HepG2 (cell line): Measurements from ENCODE around the gene COMMD9. TPM values are rescaled to one million over a fixed set of nuclear protein-coding genes. Genes with fewer than 3 reads are reported as not detected.
A peak's percentile ranks its signal among the peaks of the same experiment; 100 is the strongest.

Experiments used
- ATAC-seq: fragments of 200-7000 bp; cut with Tn5 transposase; 3 replicates; pipeline ENCODE4 v1.9.1; 2020; ENCODE audit warnings: mild to moderate bottlenecking, moderate library complexity
- BruUV-seq: library from RNA; stranded (reverse); fragments of 400-500 nt; replicated peaks from 2 replicates; lab custom pipeline; 2021; lab: Mats Ljungman, UMichigan
- CTCF ChIA-PET: fragments of 300-600 bp; formaldehyde crosslinking; extraction: SDS; loops from one replicate; lab custom pipeline; 2021; ENCODE audit warnings: low total read pairs, inconsistent platforms, low intra/inter-chr PET ratio; lab: Yijun Ruan, JAX
- POLR2A ChIA-PET: fragments of 350-600 bp; sonication (Branson Sonifier 250); formaldehyde crosslinking; loops from one replicate; lab custom pipeline; 2020; ENCODE audit warnings: antibody characterized with exemption, inconsistent platforms; lab: Yijun Ruan, JAX
- DNase-seq: peaks from one replicate; pipeline ENCODE4 v3.0.0-alpha.2; 2015; ENCODE audit warnings: low spot score
- FAIRE-seq: peaks from 3 replicates; lab custom pipeline; 2011; peaks lifted over from hg19 to GRCh38; lab: Jason Lieb, UNC
- H2AFZ ChIP-seq: one replicate; pipeline ENCODE4 v1.6.1; 2011; ENCODE audit warnings: low read length, inconsistent platforms
- H3K27ac ChIP-seq: fragments of 300-600 bp; 3 replicates; pipeline ENCODE4 v1.8.0; 2011; ENCODE audit warnings: mixed run types, mild to moderate bottlenecking, mixed read lengths, low read length, inconsistent platforms; ENCODE audit not compliant: insufficient read depth; ENCODE audit errors: extremely low read length
- H3K27me3 ChIP-seq, 2 experiments: fragments of 200-600 bp in 1 of 2; 2 replicates in 1 of 2; 3 replicates in 1 of 2; pipeline versions ENCODE4 v1.6.0 to v1.8.0; 2011; ENCODE audit warnings: low read length in 2 of 2, mild to moderate bottlenecking in 2 of 2, moderate library complexity in 2 of 2, inconsistent platforms in 1 of 2; ENCODE audit not compliant: insufficient read depth in 2 of 2, control insufficient read depth in 1 of 2
- H3K36me3 ChIP-seq, 2 experiments: fragments of 200-600 bp in 1 of 2; replicated peaks in 1 of 2; 2 replicates in 1 of 2; 3 replicates in 1 of 2; pipeline versions ENCODE4 v1.5.1 to v1.8.0; 2011; ENCODE audit warnings: low read length in 2 of 2, inconsistent platforms in 1 of 2; ENCODE audit not compliant: insufficient read depth in 2 of 2, control insufficient read depth in 1 of 2
- H3K4me1 ChIP-seq: 2 replicates; pipeline ENCODE4 v1.5.1; 2012; ENCODE audit warnings: low read length, inconsistent platforms; ENCODE audit not compliant: insufficient read depth
- H3K4me2 ChIP-seq: 2 replicates; pipeline ENCODE4 v1.6.0; 2011; ENCODE audit warnings: low read depth, low read length, inconsistent platforms
- H3K4me3 ChIP-seq, 3 experiments: fragments of 200-600 bp in 1 of 3; sonication (generic), shearing (Covaris generic) in 1 of 3; replicated peaks in 1 of 3; 2 replicates each; pipeline ENCODE4 v1.5.1; 2011 to 2016; ENCODE audit warnings: low read length in 3 of 3, inconsistent platforms in 2 of 3, low read depth in 2 of 3, mild to moderate bottlenecking in 2 of 3, control low read depth in 1 of 3, mixed read lengths in 1 of 3; ENCODE audit not compliant: insufficient read depth in 1 of 3
- H3K79me2 ChIP-seq: one replicate; pipeline ENCODE4 v1.6.1; 2011; ENCODE audit warnings: low read length, inconsistent platforms; ENCODE audit not compliant: insufficient read depth
- H3K9ac ChIP-seq: 2 replicates; pipeline ENCODE4 v1.6.0; 2011; ENCODE audit warnings: mild to moderate bottlenecking, low read depth, low read length, inconsistent platforms; ENCODE audit not compliant: insufficient read depth
- H3K9me3 ChIP-seq: 2 replicates; pipeline ENCODE4 v1.5.1; 2012; ENCODE audit warnings: mild to moderate bottlenecking, low read length
- H4K20me1 ChIP-seq: 2 replicates; pipeline ENCODE4 v1.6.0; 2011; ENCODE audit warnings: inconsistent platforms, mild to moderate bottlenecking, low read length, moderate library complexity; ENCODE audit not compliant: insufficient read depth
- ATF3 ChIP-seq: sonication (generic); formaldehyde crosslinking; IDR thresholded peaks from 2 replicates; pipeline ENCODE4 v1.4.0; 2020; ENCODE audit warnings: missing genetic modification reagents
- BCLAF1 ChIP-seq: fragments of 450-650 bp; IDR thresholded peaks from 2 replicates; pipeline ENCODE4 v1.6.1; 2017; ENCODE audit warnings: mild to moderate bottlenecking
- CENPX ChIP-seq: sonication (generic); formaldehyde crosslinking; IDR thresholded peaks from 2 replicates; pipeline ENCODE4 v1.9.0; 2021; ENCODE audit warnings: mild to moderate bottlenecking, missing genetic modification reagents, moderate library complexity
- CHD4 ChIP-seq: fragments of 200-600 bp; sonication (generic); IDR thresholded peaks from 2 replicates; pipeline ENCODE4 v1.7.0; 2017; ENCODE audit warnings: mild to moderate bottlenecking, low read length, borderline replicate concordance
- ETV6 ChIP-seq: sonication (generic); formaldehyde crosslinking; conservative IDR thresholded peaks from 2 replicates; pipeline ENCODE4 v1.4.0; 2020; ENCODE audit warnings: missing genetic modification reagents
- FOXA3 ChIP-seq: IDR thresholded peaks from 2 replicates; pipeline ENCODE4 v1.6.1; 2016; ENCODE audit warnings: missing genetic modification reagents, missing compliant biosample characterization
- FOXO4 ChIP-seq: sonication (generic); formaldehyde crosslinking; conservative IDR thresholded peaks from 2 replicates; pipeline ENCODE4 v1.8.1; 2023; ENCODE audit warnings: missing genetic modification reagents
- IRX3 ChIP-seq: sonication (generic); formaldehyde crosslinking; IDR thresholded peaks from 2 replicates; pipeline ENCODE4 v1.8.1; 2023; ENCODE audit warnings: mild to moderate bottlenecking, low read depth, missing genetic modification reagents, borderline replicate concordance
- NFE2L1 ChIP-seq: sonication (generic); formaldehyde crosslinking; IDR thresholded peaks from 2 replicates; pipeline ENCODE4 v1.4.0; 2020; ENCODE audit warnings: missing genetic modification reagents, mild to moderate bottlenecking, borderline replicate concordance
- RELA ChIP-seq: sonication (generic); formaldehyde crosslinking; IDR thresholded peaks from 2 replicates; pipeline ENCODE4 v1.4.0; 2020; ENCODE audit warnings: missing genetic modification reagents
- SMYD3 ChIP-seq: sonication (generic); formaldehyde crosslinking; IDR thresholded peaks from 2 replicates; pipeline ENCODE4 v1.8.1; 2023; ENCODE audit warnings: mild to moderate bottlenecking, missing genetic modification reagents
- TCF7L2 ChIP-seq: IDR thresholded peaks from 2 replicates; pipeline ENCODE4 v1.6.1; 2011; ENCODE audit warnings: mild to moderate bottlenecking, low read depth, low read length, moderate library complexity
- THAP11 ChIP-seq: IDR thresholded peaks from 2 replicates; pipeline ENCODE4 v1.6.1; 2016; ENCODE audit warnings: missing biosample characterization, missing genetic modification reagents
- TP53 ChIP-seq: sonication (generic); formaldehyde crosslinking; conservative IDR thresholded peaks from 2 replicates; pipeline ENCODE4 v1.4.0; 2020; ENCODE audit warnings: missing genetic modification reagents
- ZNF143 ChIP-seq: sonication (generic); formaldehyde crosslinking; IDR thresholded peaks from 2 replicates; pipeline ENCODE4 v1.4.0; 2020; ENCODE audit warnings: missing genetic modification reagents
- ZNF674 ChIP-seq: sonication (generic); formaldehyde crosslinking; IDR thresholded peaks from 2 replicates; pipeline ENCODE4 v1.5.0; 2020; ENCODE audit warnings: low read depth, mild to moderate bottlenecking, missing genetic modification reagents
- ZNF724P ChIP-seq: sonication (generic); formaldehyde crosslinking; IDR thresholded peaks from 2 replicates; pipeline ENCODE4 v1.8.0; 2022; ENCODE audit warnings: missing genetic modification reagents, borderline replicate concordance
- WGBS: methylation state at CpG from one replicate; pipeline ENCODE4 v1.1.6; 2017; ENCODE audit warnings: low lambda C conversion rate; 5-methylcytosine and 5-hydroxymethylcytosine counted together
- in situ Hi-C: cut with HindIII; loops from 2 replicates; pipeline ENCODE4 v1.10.0; 2017; ENCODE audit warnings: low pct_unique_long_range_greater_than_20kb; ENCODE audit not compliant: extremely low pct_ligation_motif_present
- intact Hi-C: fragments of 100-400 bp; cut with micrococcal nuclease; formaldehyde crosslinking; loops from one replicate; pipeline ENCODE4 v1.10.0; 2022; ENCODE audit not compliant: unreplicated experiment
- polyA plus RNA-seq, 8 experiments: library from polyadenylated mRNA; depleted of rRNA in 3 of 8; stranded (reverse) in 7 of 8; unstranded in 1 of 8; fragments of >200 nt; fragmentation: Illumina TruSeq in 4 of 8; extraction: Trizol in 4 of 8; gene quantifications; 2 replicates each; pipeline versions ENCODE4 v1.2.1 to v1.2.3, GENCODE V29; 2011 to 2016; ENCODE audit warnings: low read depth in 4 of 8, missing spikeins in 1 of 8, mixed read lengths in 1 of 8; ENCODE audit not compliant: insufficient read depth in 1 of 8
- total RNA-seq, 5 experiments: library from RNA; depleted of rRNA; stranded (reverse); fragments of >200 nt; fragmentation: Illumina TruSeq; extraction: Trizol; gene quantifications; 2 replicates each; pipeline ENCODE4 v1.2.3, GENCODE V29; 2016; ENCODE audit warnings: low read depth in 1 of 5

The COMMD9 gene
- total and polyA plus RNA-seq, 2 of the 13 experiments (the other 11 are each of a cell fraction or from before 2014, with no cell fraction given) = 47.3 to 76.7 TPM

DNA sequence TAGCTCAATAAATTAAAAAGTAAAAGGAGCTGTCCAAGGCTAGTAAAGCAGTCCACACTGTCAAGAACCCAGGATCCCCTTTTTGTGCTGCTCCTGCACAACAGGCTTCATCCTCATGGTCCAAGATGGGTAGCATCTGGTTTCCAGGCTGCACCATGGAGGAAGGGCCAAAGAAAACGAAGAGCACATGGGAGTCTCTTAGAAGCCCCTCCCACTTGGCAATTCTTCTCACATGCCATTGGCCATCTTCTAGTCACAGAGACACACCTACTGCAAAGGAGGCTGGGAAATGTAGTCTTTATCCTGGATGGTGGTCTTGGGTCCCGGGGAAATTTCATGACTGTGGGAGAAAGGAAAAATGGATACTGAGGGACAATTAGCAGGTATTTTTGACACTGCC, 44.7 kb upstream of the COMMD9 start:
- peak; percentile 76 for TF ChIP-seq ZNF143
- TF ChIP-seq FOXO4 (CRISPR knock-in tag) = no peak
- TF ChIP-seq THAP11 = peak; percentile 81
- no peak for TF ChIP-seq BCLAF1

DNA sequence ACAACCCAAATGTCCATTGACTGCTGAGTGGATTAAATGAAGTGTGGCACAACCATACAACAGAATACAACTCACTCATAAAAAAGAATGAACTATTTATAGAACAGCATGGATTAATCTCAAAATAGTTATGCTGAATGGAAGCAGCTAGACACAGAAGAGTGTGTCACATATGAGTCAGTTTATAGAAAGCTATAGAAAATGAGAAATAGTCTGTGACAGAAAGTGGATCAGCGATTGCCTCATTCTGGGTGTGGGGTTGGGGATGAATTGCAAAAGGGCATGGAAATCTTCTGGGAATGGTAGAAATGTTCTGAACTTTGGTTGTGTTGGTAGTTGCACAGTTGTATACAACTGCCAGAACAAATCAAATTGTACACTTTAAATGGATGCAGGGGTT, 44.2 kb upstream of the COMMD9 start:
- in situ Hi-C loops = no loop called here
- Histone ChIP-seq H3K27ac (no peak overlapping the region), H3K9me3 (no peaks in the 10 kb centered on the region), H3K36me3 (no peaks in the 10 kb centered on the region), H3K4me3 (no peak overlapping the region), H3K79me2 (no peaks in the 10 kb centered on the region), H4K20me1 (no peaks in the 10 kb centered on the region), H3K27me3 (peaks cover 0 to 4% of the 10 kb centered on the region in 2 experiments; a peak in 1 of 5 replicates), H3K4me2 (no peak overlapping the region), H2AFZ (no peak overlapping the region), H3K9ac (no peak overlapping the region), H3K4me1 (no peaks in the 10 kb centered on the region)
- BruUV-seq = no TSS peak
- 74% methylated on average over 1 of the region's 1 CpG for WGBS
- ChIA-PET POLR2A (no interaction called here), CTCF (no interaction called here)
- intact Hi-C loops = no loop called here
- no peak for ATAC-seq
- FAIRE-seq = no peak
- DNase-seq = no peak
- no peak for TF ChIP-seq IRX3
- no peak for TF ChIP-seq FOXA3 (CRISPR knock-in tag)
- TF ChIP-seq NFE2L1 = no peak
- no peak for TF ChIP-seq ATF3 (CRISPR knock-in tag)
- no peak for TF ChIP-seq ZNF724P
- no peak for TF ChIP-seq CHD4
- no peak for TF ChIP-seq TCF7L2
- no peak for TF ChIP-seq CENPX (CRISPR knock-in tag)
- no peak for TF ChIP-seq TP53 (CRISPR knock-in tag)
- TF ChIP-seq ETV6 (CRISPR knock-in tag) = no peak
- no peak for TF ChIP-seq RELA
- no peak for TF ChIP-seq ZNF674 (CRISPR knock-in tag)
- no peak for TF ChIP-seq SMYD3 (CRISPR knock-in tag)

More for the DNA sequence above, 44.7 kb upstream of the COMMD9 start:
- FAIRE-seq (no peak), DNase-seq (no peak), ATAC-seq (no peak)
- H3K36me3 ChIP-seq = no peaks in the 10 kb centered on the region
- POLR2A ChIA-PET = no interaction called here
- 6% methylated on average over 2 of the region's 2 CpGs for WGBS
- CTCF ChIA-PET = no interaction called here
- intact Hi-C loops = no loop called here
- H3K4me2 ChIP-seq = no peak overlapping the region
- H3K27me3 ChIP-seq = peaks cover 0 to 4% of the 10 kb centered on the region in 2 experiments; a peak in 1 of 5 replicates
- H2AFZ ChIP-seq = no peak overlapping the region
- no peak overlapping the region for H3K4me3 ChIP-seq
- no peaks in the 10 kb centered on the region for H3K79me2 ChIP-seq
- no TSS peak for BruUV-seq
- H3K9me3 ChIP-seq = no peaks in the 10 kb centered on the region
- H3K9ac ChIP-seq = no peak overlapping the region
- no peaks in the 10 kb centered on the region for H3K4me1 ChIP-seq
- H3K27ac ChIP-seq = no peak overlapping the region
- in situ Hi-C loops = no loop called here
- H4K20me1 ChIP-seq = no peaks in the 10 kb centered on the region
